SK-N-SH (cell line): ENCODE data around the gene TRRAP.

Experiments used
- CHD2 ChIP-seq: fragments of 150-350 bp; IDR thresholded peaks from 2 replicates; pipeline ENCODE4 v1.6.1; 2018; ENCODE audit warnings: low read length; ENCODE audit not compliant: partially characterized antibody
- EZH2phosphoT487 ChIP-seq: fragments of 200-600 bp; sonication (generic); IDR thresholded peaks from 2 replicates; pipeline ENCODE4 v1.6.1; 2017; ENCODE audit warnings: low read depth, mixed run types, mild to moderate bottlenecking, antibody characterized with exemption, moderate library complexity, borderline replicate concordance
- POLR2AphosphoS5 ChIP-seq: IDR thresholded peaks from 2 replicates; pipeline ENCODE4 v1.6.1; 2012; ENCODE audit warnings: low read depth, low read length
- RAD21 ChIP-seq: IDR thresholded peaks from 2 replicates; pipeline ENCODE4 v1.6.1; 2012; ENCODE audit warnings: mild to moderate bottlenecking, low read length
- RFX5 ChIP-seq: IDR thresholded peaks from 2 replicates; pipeline ENCODE4 v1.6.1; 2012; ENCODE audit warnings: mild to moderate bottlenecking, improper control_type of control experiment, low read length
- SMC3 ChIP-seq: IDR thresholded peaks from 2 replicates; pipeline ENCODE4 v1.6.1; 2012; ENCODE audit warnings: low read depth, low read length, improper control_type of control experiment
- TF ChIP-seq, protein P1 (sequence below): fragments of 200-600 bp; sonication (generic); IDR thresholded peaks from 2 replicates; pipeline ENCODE4 v1.6.1; 2017; ENCODE audit warnings: antibody characterized with exemption, mild to moderate bottlenecking, moderate library complexity
- TF ChIP-seq, protein P2 (sequence below): IDR thresholded peaks from 2 replicates; pipeline ENCODE4 v1.4.0; 2012; ENCODE audit warnings: low read depth

DNA sequence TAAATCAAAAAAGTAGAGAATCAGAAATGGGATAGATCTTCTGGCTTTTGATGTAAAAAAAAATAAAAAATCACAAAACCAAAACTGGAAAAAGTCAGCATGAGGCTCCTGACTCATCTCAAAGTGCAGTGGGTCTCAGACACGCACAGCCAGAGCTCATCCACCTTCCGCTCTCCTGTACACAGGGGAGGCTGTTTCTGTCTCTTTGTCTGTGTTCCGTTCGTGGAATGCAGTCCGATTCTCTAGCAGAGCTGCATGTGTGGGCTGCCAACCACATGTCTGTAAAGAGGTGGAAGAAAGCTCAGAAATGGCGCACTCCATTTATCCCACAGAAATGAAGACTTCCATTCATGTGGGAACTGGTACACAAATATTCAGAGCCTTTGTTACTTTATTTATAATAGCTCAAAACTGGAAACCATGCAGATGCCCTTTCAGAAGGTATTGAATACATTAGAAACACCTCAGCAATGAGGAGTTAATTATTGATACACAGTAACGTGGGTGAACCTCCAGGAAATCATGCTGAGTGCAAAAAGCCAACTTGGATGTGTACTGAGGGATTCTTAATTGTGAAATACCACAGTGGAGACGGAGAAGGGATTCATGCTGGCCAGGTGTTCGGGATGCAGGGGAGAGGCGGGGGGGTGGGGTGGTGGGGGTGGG lies 123.3 kb downstream of the TRRAP start:
- TF ChIP-seq, protein P1, sequence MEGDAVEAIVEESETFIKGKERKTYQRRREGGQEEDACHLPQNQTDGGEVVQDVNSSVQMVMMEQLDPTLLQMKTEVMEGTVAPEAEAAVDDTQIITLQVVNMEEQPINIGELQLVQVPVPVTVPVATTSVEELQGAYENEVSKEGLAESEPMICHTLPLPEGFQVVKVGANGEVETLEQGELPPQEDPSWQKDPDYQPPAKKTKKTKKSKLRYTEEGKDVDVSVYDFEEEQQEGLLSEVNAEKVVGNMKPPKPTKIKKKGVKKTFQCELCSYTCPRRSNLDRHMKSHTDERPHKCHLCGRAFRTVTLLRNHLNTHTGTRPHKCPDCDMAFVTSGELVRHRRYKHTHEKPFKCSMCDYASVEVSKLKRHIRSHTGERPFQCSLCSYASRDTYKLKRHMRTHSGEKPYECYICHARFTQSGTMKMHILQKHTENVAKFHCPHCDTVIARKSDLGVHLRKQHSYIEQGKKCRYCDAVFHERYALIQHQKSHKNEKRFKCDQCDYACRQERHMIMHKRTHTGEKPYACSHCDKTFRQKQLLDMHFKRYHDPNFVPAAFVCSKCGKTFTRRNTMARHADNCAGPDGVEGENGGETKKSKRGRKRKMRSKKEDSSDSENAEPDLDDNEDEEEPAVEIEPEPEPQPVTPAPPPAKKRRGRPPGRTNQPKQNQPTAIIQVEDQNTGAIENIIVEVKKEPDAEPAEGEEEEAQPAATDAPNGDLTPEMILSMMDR, result no peak
- TF ChIP-seq POLR2AphosphoS5 (no peak), SMC3 (no peak), CHD2 (no peak), EZH2phosphoT487 (no peak), RAD21 (no peak), RFX5 (no peak)
- TF ChIP-seq, protein P2, sequence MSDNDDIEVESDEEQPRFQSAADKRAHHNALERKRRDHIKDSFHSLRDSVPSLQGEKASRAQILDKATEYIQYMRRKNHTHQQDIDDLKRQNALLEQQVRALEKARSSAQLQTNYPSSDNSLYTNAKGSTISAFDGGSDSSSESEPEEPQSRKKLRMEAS, result no peak
